Naive B cell (primary cell): ENCODE results near the gene HS3ST3B1. TPM values are rescaled to one million over a fixed set of nuclear protein-coding genes. Genes with fewer than 3 reads are reported as not detected.

Source experiments
- ATAC-seq, 2 donors: fragments of 150-1000 bp; cut with Tn5 transposase; 2 replicates each; pipeline ENCODE4 v1.10.0; 2021; ENCODE audit warnings: low read depth in 2 of 2, mild to moderate bottlenecking in 2 of 2, moderate library complexity in 2 of 2
- DNase-seq: peaks from one replicate; pipeline ENCODE4 v3.0.0; 2022
- H3K27ac Mint-ChIP-seq, 6 donors: one replicate each; pipeline ENCODE4 v1.8.0; 2020 to 2022; ENCODE audit warnings: mild to moderate bottlenecking in 6 of 6, mixed read lengths in 6 of 6, moderate library complexity in 5 of 6, inconsistent platforms in 2 of 6
- H3K27me3 Mint-ChIP-seq, 3 donors: one replicate each; pipeline ENCODE4 v1.8.0; 2021 to 2022; ENCODE audit warnings: mixed read lengths in 3 of 3, mild to moderate bottlenecking in 1 of 3
- H3K36me3 Mint-ChIP-seq, 2 donors: one replicate each; pipeline ENCODE4 v1.8.0; 2020 to 2022; ENCODE audit warnings: mixed read lengths in 2 of 2, inconsistent platforms in 1 of 2, mild to moderate bottlenecking in 1 of 2
- H3K4me1 Mint-ChIP-seq, 3 donors: one replicate each; pipeline ENCODE4 v1.8.0; 2020 to 2022; ENCODE audit warnings: mixed read lengths in 3 of 3, inconsistent platforms in 1 of 3, mild to moderate bottlenecking in 1 of 3, moderate library complexity in 1 of 3
- H3K4me3 Mint-ChIP-seq, 8 donors: one replicate each; pipeline ENCODE4 v1.8.0; 2020 to 2022; ENCODE audit warnings: mild to moderate bottlenecking in 8 of 8, mixed read lengths in 8 of 8, moderate library complexity in 8 of 8, inconsistent platforms in 2 of 8
- H3K9me3 Mint-ChIP-seq, 7 donors: one replicate each; pipeline ENCODE4 v1.8.0; 2020 to 2022; ENCODE audit warnings: mixed read lengths in 7 of 7, mild to moderate bottlenecking in 5 of 7, inconsistent platforms in 2 of 7, moderate library complexity in 1 of 7
- polyA plus RNA-seq, 6 donors: library from polyadenylated mRNA; unstranded; fragments of 300-500 nt; fragmentation: Illumina TruSeq; gene quantifications; one replicate each; pipeline ENCODE4 v1.2.3, GENCODE V29; 2021; ENCODE audit warnings: low read depth in 6 of 6

HS3ST3B1 gene
- polyA plus RNA-seq, 6 donors from 2014 or later: 0.22 to 3.1 (median 2.6) TPM

DNA sequence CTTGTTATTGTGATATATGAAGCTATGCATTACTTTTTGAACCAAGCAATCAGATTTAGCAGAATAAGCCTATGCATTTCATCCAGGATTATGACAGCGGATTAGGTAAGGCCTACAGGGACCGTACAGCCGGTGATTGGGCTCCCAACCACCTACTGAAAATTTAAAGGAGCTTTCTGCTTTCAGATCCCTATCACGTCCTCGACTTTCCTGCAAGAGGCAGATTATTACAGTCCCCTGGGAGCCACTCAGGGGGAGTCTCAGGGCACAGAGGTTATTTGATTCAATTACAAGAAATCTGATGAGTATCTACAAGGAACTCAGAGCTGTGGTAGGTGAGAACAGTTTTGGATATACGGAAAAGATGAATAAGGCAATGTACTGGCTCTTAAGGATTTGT is 80.7 kb downstream of the HS3ST3B1 start:
- Mint-ChIP-seq H3K4me1 (no peaks in the 10 kb centered on the region), H3K9me3 (peaks cover 0 to 13% (median 1%) of the 10 kb centered on the region in 7 donors), H3K27ac (peak overlapping the region in 1 of 6 donors; percentile 5), H3K36me3 (no peaks in the 10 kb centered on the region), H3K27me3 (no peaks in the 10 kb centered on the region), H3K4me3 (no peak overlapping the region)
- ATAC-seq: no peak
- no peak for DNase-seq

DNA sequence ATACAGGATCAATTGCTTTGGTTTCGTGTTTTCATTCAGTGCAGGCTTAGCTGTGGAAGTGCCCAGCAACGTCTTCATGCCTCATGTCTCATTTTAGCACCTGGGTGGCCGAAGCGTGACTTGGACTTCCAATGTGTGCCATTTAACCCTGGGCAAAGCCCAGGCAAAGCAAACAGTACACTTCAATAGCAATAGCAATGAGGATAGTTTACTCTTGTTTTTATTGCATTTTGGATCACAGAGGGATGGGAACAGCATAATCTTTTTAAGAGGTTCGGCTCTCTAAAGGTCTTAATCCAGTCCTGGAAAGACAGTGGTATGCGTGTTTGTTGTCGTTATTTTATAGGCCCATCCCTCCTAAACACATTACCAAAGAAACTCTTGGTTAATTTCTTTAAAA is 86.2 kb downstream of the HS3ST3B1 start:
- DNase-seq: no peak
- H3K27me3 Mint-ChIP-seq: peaks cover 0 to 5% (median 0%) of the 10 kb centered on the region in 3 donors
- H3K4me1 Mint-ChIP-seq: no peaks in the 10 kb centered on the region
- ATAC-seq: no peak
- peaks cover 9 to 36% (median 14%) of the 10 kb centered on the region in 7 donors for H3K9me3 Mint-ChIP-seq
- no peak overlapping the region for H3K4me3 Mint-ChIP-seq
- H3K27ac Mint-ChIP-seq: no peak overlapping the region
- H3K36me3 Mint-ChIP-seq: peaks cover 8 to 12% of the 10 kb centered on the region in 2 donors

DNA sequence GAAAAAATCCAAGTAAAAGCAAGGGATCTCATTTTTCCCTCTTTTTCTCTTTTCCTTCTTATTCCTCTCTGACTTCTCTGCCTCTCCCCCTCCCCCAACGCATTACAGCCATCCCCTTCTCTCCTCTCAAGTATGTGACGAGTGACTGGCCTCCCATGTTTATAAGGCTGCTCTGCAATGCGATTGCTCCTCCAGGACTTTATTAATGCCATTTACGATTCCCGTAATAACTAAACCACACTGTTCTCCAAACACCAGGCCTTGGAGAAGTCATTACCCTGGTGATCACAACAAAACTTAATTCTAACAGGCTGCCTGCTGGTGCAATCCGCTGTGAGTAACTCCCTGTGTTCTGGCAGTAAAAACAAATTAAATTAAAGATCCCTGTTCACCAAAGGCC is 88.8 kb downstream of the HS3ST3B1 start:
- H3K27me3 Mint-ChIP-seq: peaks cover 0 to 5% (median 0%) of the 10 kb centered on the region in 3 donors
- no peak for ATAC-seq
- H3K27ac Mint-ChIP-seq: no peak overlapping the region
- no peaks in the 10 kb centered on the region for H3K4me1 Mint-ChIP-seq
- no peak for DNase-seq
- H3K4me3 Mint-ChIP-seq: no peak overlapping the region
- H3K36me3 Mint-ChIP-seq: peaks cover 8 to 17% of the 10 kb centered on the region in 2 donors
- peaks cover 16 to 36% (median 22%) of the 10 kb centered on the region in 7 donors for H3K9me3 Mint-ChIP-seq

GRCh38 chr17:14393723-14394122 is 92.8 kb downstream of the HS3ST3B1 start:
- Mint-ChIP-seq H3K27ac (peak overlapping the region in 1 of 6 donors; percentile 59), H3K27me3 (peaks cover 0 to 5% (median 0%) of the 10 kb centered on the region in 3 donors), H3K4me3 (no peak overlapping the region), H3K36me3 (peaks cover 8 to 17% of the 10 kb centered on the region in 2 donors), H3K9me3 (peaks cover 18 to 36% (median 24%) of the 10 kb centered on the region in 7 donors), H3K4me1 (no peaks in the 10 kb centered on the region)
- DNase-seq (no peak), ATAC-seq (no peak)

DNA sequence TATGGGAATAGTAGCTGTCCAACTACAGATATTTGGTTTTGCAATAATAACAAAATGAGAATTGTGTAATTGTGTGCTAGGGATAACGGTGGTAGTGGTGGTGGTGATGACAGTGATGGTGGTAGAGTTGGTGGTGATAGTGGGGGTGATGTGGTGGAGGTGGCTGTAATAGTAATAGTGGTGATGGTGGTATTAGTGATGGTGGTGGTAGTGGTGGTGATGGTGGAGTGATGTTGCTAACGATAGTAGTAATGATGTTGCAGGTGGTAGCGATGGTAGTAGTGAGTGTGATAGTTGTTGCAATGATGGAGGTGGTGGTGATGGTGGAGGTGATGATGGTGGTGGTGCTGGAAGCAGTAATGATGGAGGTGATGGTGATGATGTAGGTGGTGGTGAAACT is 94.4 kb downstream of the HS3ST3B1 start:
- Mint-ChIP-seq H3K4me1 (no peaks in the 10 kb centered on the region), H3K36me3 (peaks cover 8 to 26% of the 10 kb centered on the region in 2 donors), H3K4me3 (no peak overlapping the region), H3K27me3 (peaks cover 0 to 5% (median 0%) of the 10 kb centered on the region in 3 donors), H3K27ac (peak overlapping the region in 2 of 6 donors; percentile 8 to 66), H3K9me3 (peaks cover 18 to 38% (median 22%) of the 10 kb centered on the region in 7 donors)
- DNase-seq (no peak), ATAC-seq (no peak)

DNA sequence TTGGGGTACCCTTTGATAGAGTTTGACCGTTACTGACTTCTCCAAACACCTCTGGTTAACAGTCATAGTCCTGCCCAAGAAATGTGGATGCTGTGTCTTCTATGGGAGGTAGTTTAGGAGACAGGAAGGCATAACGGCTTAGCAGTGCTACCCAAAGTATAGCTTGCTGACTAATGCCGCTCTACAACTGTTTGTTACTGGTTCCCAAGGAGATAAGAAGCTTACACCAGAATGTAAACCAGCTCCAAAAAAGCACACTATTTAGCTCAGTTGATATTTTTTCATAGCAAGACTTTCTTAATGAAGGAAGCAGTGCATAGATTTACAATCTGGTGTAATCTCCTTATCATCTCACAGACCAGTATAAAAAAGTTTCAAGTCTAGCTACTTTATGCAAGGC is 95.7 kb downstream of the HS3ST3B1 start:
- DNase-seq (no peak), ATAC-seq (no peak)
- H3K27ac Mint-ChIP-seq: no peak overlapping the region

DNA sequence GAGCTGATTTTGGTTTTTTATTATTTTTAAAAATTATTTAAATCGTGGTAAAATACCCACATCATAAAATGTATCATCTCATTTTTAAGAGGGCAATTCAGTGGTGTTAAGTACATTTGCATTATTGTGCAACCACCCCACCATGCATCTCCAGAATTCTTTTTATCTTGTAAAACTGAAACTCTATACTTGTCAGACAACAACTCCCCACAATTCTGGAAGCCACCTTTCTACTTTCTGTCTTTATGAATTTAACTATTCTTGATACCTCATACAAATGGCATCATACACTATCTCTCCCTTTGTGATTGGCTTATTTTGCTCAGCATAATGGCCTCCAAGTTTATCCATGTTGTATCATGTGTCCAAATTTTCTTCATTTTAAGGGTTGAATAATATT is 97.9 kb downstream of the HS3ST3B1 start:
- H3K4me1 Mint-ChIP-seq: peaks cover 3 to 7% (median 4%) of the 10 kb centered on the region in 3 donors
- no peak for ATAC-seq
- no peak for DNase-seq
- H3K9me3 Mint-ChIP-seq: peaks cover 0 to 26% (median 12%) of the 10 kb centered on the region in 7 donors
- H3K36me3 Mint-ChIP-seq: peaks cover 12 to 23% of the 10 kb centered on the region in 2 donors
- no peak overlapping the region for H3K4me3 Mint-ChIP-seq
- H3K27ac Mint-ChIP-seq: no peak overlapping the region
- H3K27me3 Mint-ChIP-seq: peaks cover 0 to 8% (median 0%) of the 10 kb centered on the region in 3 donors

More for the DNA sequence above, 95.7 kb downstream of the HS3ST3B1 start:
- Mint-ChIP-seq H3K4me1 (no peaks in the 10 kb centered on the region), H3K27me3 (peaks cover 0 to 8% (median 0%) of the 10 kb centered on the region in 3 donors), H3K36me3 (peaks cover 7 to 21% of the 10 kb centered on the region in 2 donors), H3K4me3 (no peak overlapping the region), H3K9me3 (peaks cover 14 to 32% (median 16%) of the 10 kb centered on the region in 7 donors)

Other genes with a start within 250 kb of the HS3ST3B1 start
- gene COX10, start 231.6 kb upstream of the HS3ST3B1 start, polyA plus RNA-seq: 10 to 100 TPM; 16.7 to 30.8 (median 20.8) TPM
- not detected for gene CDRT15, start 64.2 kb upstream of the HS3ST3B1 start, polyA plus RNA-seq